Measurements from ENCODE around the gene IKZF5.

The IKZF5 gene, protein sequence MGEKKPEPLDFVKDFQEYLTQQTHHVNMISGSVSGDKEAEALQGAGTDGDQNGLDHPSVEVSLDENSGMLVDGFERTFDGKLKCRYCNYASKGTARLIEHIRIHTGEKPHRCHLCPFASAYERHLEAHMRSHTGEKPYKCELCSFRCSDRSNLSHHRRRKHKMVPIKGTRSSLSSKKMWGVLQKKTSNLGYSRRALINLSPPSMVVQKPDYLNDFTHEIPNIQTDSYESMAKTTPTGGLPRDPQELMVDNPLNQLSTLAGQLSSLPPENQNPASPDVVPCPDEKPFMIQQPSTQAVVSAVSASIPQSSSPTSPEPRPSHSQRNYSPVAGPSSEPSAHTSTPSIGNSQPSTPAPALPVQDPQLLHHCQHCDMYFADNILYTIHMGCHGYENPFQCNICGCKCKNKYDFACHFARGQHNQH

GRCh38 chr10:123008355-123009104 is at the start of gene IKZF5, which contains the start of gene ACADSB:
Gene IKZF5 (minus strand): TSS chr10:123008795. CDS start chr10:122998625, 10,170 bp downstream.
Gene ACADSB (plus strand): TSS chr10:123009006. CDS start chr10:123009030, 24 bp downstream.
- DNase-seq (ENCODE audit: low read depth), result peak; percentile 96

DNA sequence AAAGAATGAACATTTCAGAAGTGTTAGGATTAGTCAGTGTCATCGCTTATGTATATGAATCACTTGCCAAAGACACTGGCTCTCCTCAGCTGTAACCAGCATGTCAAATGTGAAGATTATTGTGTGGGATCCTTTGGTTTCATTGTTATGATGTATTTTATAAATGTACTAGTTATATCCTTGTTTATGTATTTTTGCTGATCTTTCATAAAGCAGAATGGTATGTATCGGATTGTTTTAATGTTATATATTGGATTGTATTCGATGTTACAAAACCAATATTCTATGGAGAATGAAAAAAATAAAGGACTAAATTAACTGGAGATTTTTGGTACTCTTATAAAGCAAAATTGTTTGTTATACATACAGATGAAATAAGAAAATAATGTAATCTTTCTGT is 49.4 kb upstream of the IKZF5 start:
- DNase-seq (ENCODE audit: low read depth), result no peak

GRCh38 chr10:123045961-123046731 is 37.6 kb upstream of the IKZF5 start:
- no peak for DNase-seq (ENCODE audit: low read depth)

- DNase-seq (ENCODE audit: low read depth), result no peak
Observed at GRCh38 chr10:123044391-123044790, 35.8 kb upstream of the IKZF5 start.

GRCh38 chr10:123043409-123043925 is 34.9 kb upstream of the IKZF5 start:
- peak; percentile 29 for DNase-seq (ENCODE audit: low read depth)

DNA sequence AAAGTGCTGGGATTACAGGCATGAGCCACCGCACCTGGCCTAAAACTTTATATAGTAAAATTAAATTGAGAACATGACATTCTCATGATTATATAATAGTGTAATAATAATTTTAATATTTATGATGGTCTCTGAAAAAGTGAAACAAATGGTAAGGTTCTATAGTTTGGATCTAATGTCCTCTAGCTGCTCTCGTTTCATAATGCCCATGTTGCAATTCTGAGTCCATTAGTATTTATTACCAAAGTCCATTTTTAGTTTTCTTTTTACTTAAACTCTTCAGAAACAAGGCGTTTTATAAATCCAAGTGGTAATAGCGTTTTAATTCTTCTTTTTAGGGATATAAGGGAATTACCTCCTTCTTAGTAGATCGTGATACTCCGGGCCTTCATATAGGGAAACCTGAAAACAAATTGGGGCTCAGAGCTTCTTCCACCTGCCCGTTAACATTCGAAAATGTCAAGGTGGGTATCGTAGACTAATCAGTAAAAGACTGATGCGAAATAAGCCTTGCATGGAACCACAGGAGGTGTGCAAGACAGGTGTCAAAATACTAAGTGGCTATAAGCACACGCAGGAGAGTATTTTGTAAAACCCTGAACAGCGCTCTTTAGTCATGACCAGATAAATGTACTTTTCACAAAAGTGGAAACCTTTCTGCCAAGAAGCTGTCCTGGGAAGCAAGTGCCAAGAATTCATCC is 34.3 kb upstream of the IKZF5 start:
- DNase-seq (ENCODE audit: low read depth), result no peak

DNA sequence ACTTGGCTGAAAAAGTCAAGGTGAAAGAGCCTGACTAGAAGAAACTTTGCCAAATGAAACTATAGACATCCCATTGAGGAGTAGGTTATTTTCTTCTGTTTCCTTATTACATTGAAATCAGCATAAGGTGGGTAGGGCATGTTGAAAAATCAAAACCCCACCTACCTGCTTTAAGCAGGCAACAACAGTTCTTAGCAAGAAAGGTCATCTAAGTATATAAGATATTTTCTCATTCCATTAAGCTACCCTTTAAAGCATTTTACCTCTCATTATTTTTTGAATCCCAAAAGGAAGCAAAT is 31.0 kb upstream of the IKZF5 start:
- DNase-seq (ENCODE audit: low read depth), result no peak

- DNase-seq (ENCODE audit: low read depth), result no peak
Observed at GRCh38 chr10:123038782-123039631, 30.4 kb upstream of the IKZF5 start.

DNA sequence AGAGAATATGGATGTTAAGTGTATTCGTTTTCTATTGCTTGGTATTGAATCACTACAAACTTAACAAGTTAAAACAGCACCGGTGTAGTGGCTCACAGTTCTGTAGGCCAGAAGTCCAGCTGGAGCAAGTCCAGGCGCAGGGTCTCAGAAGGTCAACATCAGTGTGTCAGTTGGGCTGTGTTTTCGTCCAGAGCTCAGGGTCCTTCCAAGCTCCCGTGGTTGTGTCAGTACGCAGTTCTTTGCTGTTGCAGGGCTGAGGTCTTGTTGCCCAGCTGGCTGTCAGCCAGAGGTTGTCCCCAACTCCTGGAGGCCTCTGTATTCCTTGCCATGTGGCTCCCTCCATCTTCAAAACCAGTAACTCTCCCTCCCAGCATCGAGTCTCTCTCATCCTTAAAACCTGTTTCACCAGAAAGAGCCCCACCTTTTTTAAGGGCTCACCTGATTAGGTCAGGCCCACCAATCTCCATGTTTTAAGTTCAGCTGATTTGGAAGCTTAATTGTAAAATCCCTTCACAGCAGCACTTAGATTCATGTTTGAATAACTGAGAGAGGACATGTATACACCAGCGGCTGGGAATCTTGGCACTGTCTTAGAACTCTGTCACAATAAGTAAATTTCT is 27.0 kb upstream of the IKZF5 start:
- DNase-seq (ENCODE audit: low read depth), result no peak

- no peak for DNase-seq (ENCODE audit: low read depth)
Observed at GRCh38 chr10:123034332-123034731, 25.7 kb upstream of the IKZF5 start.

DNA sequence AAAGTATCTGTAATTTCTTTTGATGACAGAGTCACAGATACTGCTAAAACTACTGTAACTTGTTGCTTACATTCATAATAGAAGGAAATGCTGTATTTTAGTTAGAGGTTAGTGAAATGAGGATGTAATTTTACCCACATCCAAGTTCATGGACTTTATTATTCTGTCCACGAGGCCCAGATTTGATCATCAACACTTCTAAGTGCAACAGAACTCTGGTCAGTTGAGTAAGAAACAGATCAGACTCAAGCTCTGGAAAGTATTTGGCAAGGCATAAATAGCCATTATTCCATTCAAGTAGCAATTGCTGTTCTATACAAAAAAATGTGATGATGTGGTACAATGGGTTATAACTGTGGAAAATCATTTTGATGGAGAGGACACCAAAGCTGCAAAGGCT is 22.5 kb upstream of the IKZF5 start:
- DNase-seq (ENCODE audit: low read depth), result no peak

GRCh38 chr10:123027861-123028260 is 19.3 kb upstream of the IKZF5 start:
- DNase-seq (ENCODE audit: low read depth), result no peak

- DNase-seq (ENCODE audit: low read depth), result no peak
Observed at GRCh38 chr10:123026302-123026701, 17.7 kb upstream of the IKZF5 start.

- no peak for DNase-seq (ENCODE audit: low read depth)
Observed at GRCh38 chr10:123024540-123024939, 15.9 kb upstream of the IKZF5 start.

GRCh38 chr10:123021517-123021916 is 12.9 kb upstream of the IKZF5 start:
- no peak for DNase-seq (ENCODE audit: low read depth)

DNA sequence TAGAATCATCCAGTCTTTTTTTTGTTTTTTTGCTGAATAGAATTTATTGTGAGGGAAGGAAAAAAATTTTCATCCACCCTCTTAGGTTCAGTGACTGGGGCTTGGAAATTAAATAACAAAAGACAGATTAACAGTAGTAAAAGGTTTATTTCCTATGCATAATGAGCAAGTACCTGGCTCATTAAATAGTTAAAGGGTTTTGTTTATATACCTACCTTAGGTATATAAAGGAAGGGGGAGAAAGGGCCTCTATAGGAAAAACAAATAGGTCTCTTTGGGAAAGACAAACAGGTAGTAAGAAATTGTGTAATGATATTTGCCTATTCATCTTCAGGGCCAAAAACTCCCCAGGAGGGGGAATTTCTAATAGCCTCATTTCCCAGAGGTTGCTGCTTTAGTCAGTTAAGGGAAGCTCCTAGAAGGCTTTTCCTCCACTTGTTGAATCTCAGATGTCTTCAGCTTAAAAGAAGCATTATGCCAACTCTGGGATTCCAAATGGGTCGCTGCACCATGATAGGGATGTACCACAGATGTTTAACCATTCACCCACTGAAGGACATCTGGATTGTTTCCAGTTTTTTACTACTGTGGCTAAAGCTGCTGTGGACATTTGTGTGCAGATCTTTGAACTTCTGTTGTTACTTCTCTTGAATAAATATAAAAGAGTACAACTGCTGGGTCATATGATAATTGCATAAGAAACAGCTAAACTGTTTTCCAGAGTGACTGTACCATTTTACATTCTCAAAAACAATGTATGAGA is 11.5 kb upstream of the IKZF5 start:
- DNase-seq (ENCODE audit: low read depth), result no peak

DNA sequence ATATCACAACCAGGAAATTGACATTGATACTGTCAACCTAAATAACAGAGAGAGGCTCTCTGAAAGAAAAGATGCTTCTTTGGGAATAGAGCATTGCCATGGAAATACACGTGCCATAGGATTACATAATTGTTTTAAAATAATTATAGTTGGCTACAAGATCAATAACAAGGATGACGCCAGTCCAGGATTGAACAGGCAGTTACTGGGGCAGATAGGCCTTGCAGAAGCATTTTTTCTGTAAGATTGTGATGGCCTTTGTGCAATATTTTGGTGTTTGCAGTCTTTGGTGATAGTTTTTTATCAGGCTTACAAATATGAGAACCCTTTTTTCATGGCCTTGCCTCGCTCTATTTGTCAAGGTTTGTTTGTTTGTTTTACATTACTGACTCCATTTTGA is 10.7 kb upstream of the IKZF5 start:
- DNase-seq (ENCODE audit: low read depth), result no peak

DNA sequence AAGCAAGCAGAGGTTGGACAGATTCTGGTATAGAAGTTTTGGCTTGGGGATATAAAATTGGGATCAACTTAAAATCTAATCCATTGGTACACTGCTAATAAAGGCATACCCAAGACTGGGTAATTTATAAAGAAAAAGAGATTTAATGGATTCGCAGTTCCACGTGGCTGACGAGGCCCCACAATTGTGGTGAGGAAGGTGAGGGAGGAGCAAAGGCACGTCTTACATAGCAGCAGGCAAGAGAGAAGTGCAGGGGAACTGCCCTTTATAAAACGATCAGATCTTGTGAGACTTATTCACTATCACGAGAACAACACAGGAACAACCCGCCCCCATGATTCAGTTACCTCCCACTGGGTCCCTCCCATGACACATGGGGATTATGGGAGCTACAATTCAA is 9.9 kb upstream of the IKZF5 start:
- no peak for DNase-seq (ENCODE audit: low read depth)

DNA sequence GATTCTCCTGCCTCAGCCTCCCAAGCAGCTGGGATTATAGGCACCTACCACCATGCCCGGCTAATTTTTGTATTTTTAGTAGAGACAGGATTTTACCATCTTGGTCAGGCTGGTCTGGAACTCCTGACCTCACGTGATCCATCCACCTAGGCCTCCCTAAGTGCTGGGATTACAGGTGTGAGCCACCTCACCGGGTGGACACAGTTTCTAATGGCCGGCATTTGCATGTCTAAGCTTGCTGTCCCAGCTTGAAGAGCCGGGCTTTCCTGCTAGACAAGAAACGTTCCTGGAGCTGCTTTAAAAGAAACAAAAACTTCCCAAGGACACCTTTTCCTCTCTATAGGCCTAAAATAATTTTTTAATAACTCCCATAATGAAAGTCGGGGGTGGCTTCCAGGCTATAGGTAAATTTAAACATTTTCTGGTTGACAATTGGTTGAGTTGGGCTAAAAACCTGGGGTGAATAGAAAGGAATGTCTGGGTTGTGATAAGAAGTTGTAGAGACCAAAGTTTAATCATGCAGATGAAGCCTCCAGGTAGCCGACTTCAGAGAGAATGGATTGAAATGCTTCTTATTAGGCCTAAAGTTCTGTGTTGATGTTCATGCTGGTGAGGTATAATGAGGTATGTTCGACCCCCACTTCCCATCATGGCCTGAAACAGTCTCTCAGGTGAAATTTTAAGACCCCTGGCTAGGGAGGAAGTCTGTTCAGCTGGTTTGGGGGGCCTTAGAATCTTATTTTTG is 9.0 kb upstream of the IKZF5 start:
- no peak for DNase-seq (ENCODE audit: low read depth)
